ENCODE results near the gene UROC1. TPM values are rescaled to one million over a fixed set of nuclear protein-coding genes. Genes with fewer than 3 reads are reported as not detected.

Gene UROC1
- total and polyA plus RNA-seq, 2 donors from 2014 or later = not detected

- H3K9me3 ChIP-seq (ENCODE audit: control insufficient read depth in 2 of 3, insufficient read depth in 1 of 3, low read length in 3 of 3) = no peaks in the 10 kb centered on the region
- intact Hi-C loops (cut with DNase I) = no loop called here
Observed at GRCh38 chr3:126481808-126482502, 35.6 kb downstream of the UROC1 start.

GRCh38 chr3:126480861-126481260 lies 36.7 kb downstream of the UROC1 start:
- intact Hi-C loops (cut with DNase I) = no loop called here
- H3K27me3 ChIP-seq (ENCODE audit: control insufficient read depth, insufficient read depth, low read length) = no peaks in the 10 kb centered on the region
- H3K4me1 ChIP-seq (ENCODE audit: control insufficient read depth in 2 of 3, insufficient read depth in 2 of 3, low read depth in 1 of 3, low read length in 3 of 3) = peaks cover 0 to 2% (median 0%) of the 10 kb centered on the region in 3 donors
- no peak overlapping the region for H3K4me3 ChIP-seq (ENCODE audit: low read length in 3 of 3)
- DNase-seq (peak in 1 of 5 donors; percentile 22), FAIRE-seq (no peak)
- no peak for TF ChIP-seq CTCF (IDR thresholded peaks at IDR 0.05; ENCODE audit: borderline replicate concordance, extremely low read depth, insufficient read depth)
- no peaks in the 10 kb centered on the region for H3K9me3 ChIP-seq (ENCODE audit: control insufficient read depth in 2 of 3, insufficient read depth in 1 of 3, low read length in 3 of 3)
- H3K9ac ChIP-seq (ENCODE audit: low read length in 3 of 3) = no peak overlapping the region
- no peak overlapping the region for H3K27ac ChIP-seq (ENCODE audit: low read depth in 2 of 2, low read length in 2 of 2)
- H3K36me3 ChIP-seq (ENCODE audit: control insufficient read depth in 2 of 3, insufficient read depth in 3 of 3, low read length in 3 of 3) = no peaks in the 10 kb centered on the region

More at GRCh38 chr3:126481808-126482502, 35.6 kb downstream of the UROC1 start:
- Histone ChIP-seq H3K36me3 (ENCODE audit: control insufficient read depth in 2 of 3, insufficient read depth in 3 of 3, low read length in 3 of 3) (no peaks in the 10 kb centered on the region), H3K4me3 (ENCODE audit: low read length in 3 of 3) (no peak overlapping the region), H3K4me1 (ENCODE audit: control insufficient read depth in 2 of 3, insufficient read depth in 2 of 3, low read depth in 1 of 3, low read length in 3 of 3) (peaks cover 0 to 3% (median 0%) of the 10 kb centered on the region in 3 donors), H3K27me3 (ENCODE audit: control insufficient read depth, insufficient read depth, low read length) (no peaks in the 10 kb centered on the region), H3K27ac (ENCODE audit: low read depth in 2 of 2, low read length in 2 of 2) (no peak overlapping the region), H3K9ac (ENCODE audit: low read length in 3 of 3) (no peak overlapping the region)
- no peak for TF ChIP-seq CTCF (IDR thresholded peaks at IDR 0.05; ENCODE audit: borderline replicate concordance, extremely low read depth, insufficient read depth)
- DNase-seq (peak in 2 of 5 donors; percentile 34 to 72), FAIRE-seq (no peak)

GRCh38 chr3:126480206-126480605 lies 37.4 kb downstream of the UROC1 start:
- Histone ChIP-seq H3K27me3 (ENCODE audit: control insufficient read depth, insufficient read depth, low read length) (no peaks in the 10 kb centered on the region), H3K36me3 (ENCODE audit: control insufficient read depth in 2 of 3, insufficient read depth in 3 of 3, low read length in 3 of 3) (no peaks in the 10 kb centered on the region), H3K9ac (ENCODE audit: low read length in 3 of 3) (no peak overlapping the region), H3K27ac (ENCODE audit: low read depth in 2 of 2, low read length in 2 of 2) (no peak overlapping the region), H3K4me3 (ENCODE audit: low read length in 3 of 3) (no peak overlapping the region), H3K4me1 (ENCODE audit: control insufficient read depth in 2 of 3, insufficient read depth in 2 of 3, low read depth in 1 of 3, low read length in 3 of 3) (peaks cover 0 to 2% (median 0%) of the 10 kb centered on the region in 3 donors), H3K9me3 (ENCODE audit: control insufficient read depth in 2 of 3, insufficient read depth in 1 of 3, low read length in 3 of 3) (no peaks in the 10 kb centered on the region)
- FAIRE-seq = no peak
- no peak for TF ChIP-seq CTCF (IDR thresholded peaks at IDR 0.05; ENCODE audit: borderline replicate concordance, extremely low read depth, insufficient read depth)
- DNase-seq = peak in 1 of 5 donors; percentile 31
- intact Hi-C loops (cut with DNase I) = no loop called here
